GM21423 (cell line): ENCODE data around the gene IL6R.

ENCODE experiments used
- ATAC-seq: cut with Tn5 transposase; IDR thresholded peaks from one replicate; pipeline ENCODE4 v1.9.1; 2021; ENCODE audit warnings: mild to moderate bottlenecking, moderate library complexity; ENCODE audit not compliant: unreplicated experiment

Gene IL6R

DNA sequence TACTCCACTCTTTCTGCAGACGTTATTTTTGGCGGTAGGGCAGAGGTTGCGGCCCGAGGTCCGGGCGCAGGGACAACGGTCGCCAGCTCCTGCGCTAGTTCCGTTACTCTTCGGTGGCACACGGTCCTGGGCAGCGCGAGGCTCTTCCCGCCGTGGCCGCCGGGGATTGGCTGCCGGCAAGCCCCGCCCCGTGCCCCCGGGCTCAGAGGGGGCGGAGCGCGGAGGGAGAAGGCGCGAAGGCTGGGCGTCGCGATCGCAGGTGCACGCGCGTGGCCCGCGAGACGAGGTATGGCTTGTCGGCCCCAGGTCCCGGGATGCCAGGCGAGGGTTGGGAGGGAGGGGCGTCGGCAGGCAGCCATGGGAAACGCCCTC is 97.6 kb downstream of the IL6R start:
- ATAC-seq, result no peak

DNA sequence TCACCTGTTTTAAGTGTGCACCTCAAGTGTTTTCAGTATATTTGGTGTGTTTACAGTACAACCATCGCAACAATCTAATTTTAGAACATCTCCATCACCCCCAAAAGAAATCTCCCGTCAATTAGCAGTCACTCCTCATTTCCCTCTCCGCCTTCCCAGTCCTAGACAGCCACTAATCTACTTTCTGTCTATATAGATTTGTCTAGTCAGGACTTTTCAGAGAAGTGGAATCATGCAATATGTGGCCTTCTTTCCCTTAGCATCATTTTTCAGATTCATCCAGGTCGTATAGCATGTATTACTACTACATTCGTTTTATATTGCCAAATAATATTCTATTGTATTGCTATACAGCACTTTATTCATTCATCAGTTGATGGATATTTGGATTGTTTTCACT is 98.8 kb downstream of the IL6R start:
- ATAC-seq, result no peak

GRCh38 chr1:154512760-154513159 is 107.6 kb downstream of the IL6R start:
- no peak for ATAC-seq

- ATAC-seq, result no peak
These were observed 109.0 kb downstream of the IL6R start for GRCh38 chr1:154514066-154514553.

DNA sequence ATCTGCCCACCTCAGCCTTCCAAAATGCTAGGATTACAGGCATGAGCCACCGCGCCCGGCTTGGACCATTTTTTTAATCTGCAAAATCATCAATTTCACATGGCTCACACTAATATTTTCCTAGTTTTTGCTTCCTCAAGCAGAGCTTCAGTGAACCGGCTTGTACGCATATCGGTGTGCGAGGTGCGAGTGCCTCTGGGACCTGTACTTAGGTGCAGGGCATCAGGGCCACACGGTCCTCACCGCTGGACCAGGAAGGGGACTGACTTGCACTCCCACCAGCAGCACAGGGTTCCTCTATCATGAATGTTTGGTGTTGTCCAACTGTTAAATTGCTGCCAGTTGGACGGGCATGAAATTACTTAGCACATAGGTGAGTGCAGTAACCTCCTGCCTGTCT is 112.5 kb downstream of the IL6R start:
- ATAC-seq, result no peak
